K562 (cell line): ENCODE measurements around the gene COL8A2.

Experiments
- ETV5 ChIP-seq: sonication (generic); formaldehyde crosslinking; IDR thresholded peaks from 2 replicates; pipeline ENCODE4 v1.4.0; 2020; ENCODE audit warnings: low read depth, mild to moderate bottlenecking, missing genetic modification reagents
- FOXP1 ChIP-seq: sonication (generic); formaldehyde crosslinking; IDR thresholded peaks from 2 replicates; pipeline ENCODE4 v1.8.0; 2022; ENCODE audit warnings: mild to moderate bottlenecking, missing genetic modification reagents
- ILK ChIP-seq: fragments of 450-650 bp; IDR thresholded peaks from 2 replicates; pipeline ENCODE4 v1.6.1; 2016; ENCODE audit warnings: missing genetic modification characterization, low read depth, mild to moderate bottlenecking, missing compliant biosample characterization, moderate library complexity, borderline replicate concordance
- IRF2 ChIP-seq: sonication (generic); formaldehyde crosslinking; IDR thresholded peaks from 2 replicates; pipeline ENCODE4 v1.8.1; 2022; ENCODE audit warnings: mild to moderate bottlenecking, missing genetic modification reagents
- TF ChIP-seq, protein P1 (sequence below): sonication (generic); formaldehyde crosslinking; IDR thresholded peaks from 2 replicates; pipeline ENCODE4 v1.8.0; 2022; ENCODE audit warnings: mild to moderate bottlenecking, low read depth, missing genetic modification reagents
- TF ChIP-seq, protein P2 (sequence below), 3 experiments: IDR thresholded peaks in 2 of 3; conservative IDR thresholded peaks in 1 of 3; 2 replicates each; pipeline ENCODE4 v1.5.1; 2011 to 2012; ENCODE audit warnings: low read length in 3 of 3, mild to moderate bottlenecking in 3 of 3, control low read depth in 2 of 3, improper control_type of control experiment in 1 of 3, inconsistent platforms in 1 of 3, low read depth in 1 of 3, mixed read lengths in 1 of 3, moderate library complexity in 1 of 3; ENCODE audit not compliant: insufficient read depth in 2 of 3

DNA sequence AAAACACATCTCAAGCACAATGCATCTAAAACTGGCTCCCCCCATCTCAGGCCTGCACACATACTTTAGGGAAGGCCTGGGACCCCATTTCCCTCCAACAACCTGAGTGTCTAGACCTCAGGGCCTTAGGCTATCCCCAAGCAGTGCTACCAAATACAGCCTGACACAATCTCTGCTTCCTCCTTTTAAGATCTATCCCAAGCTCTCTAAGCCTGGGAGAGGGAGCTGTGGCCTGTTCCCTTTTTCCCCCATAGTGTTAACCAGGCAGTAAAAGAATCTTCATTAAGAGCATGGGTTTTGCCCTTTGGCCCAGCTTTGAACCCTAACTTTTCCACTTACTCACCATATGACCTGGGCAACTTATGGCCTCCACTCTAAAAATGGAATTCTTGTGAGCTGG, 10.8 kb upstream of the COL8A2 start:
- TF ChIP-seq FOXP1 (no peak), IRF2 (CRISPR knock-in tag) (no peak), ILK (tag) (no peak), ETV5 (CRISPR knock-in tag) (no peak)
- TF ChIP-seq, protein P1, sequence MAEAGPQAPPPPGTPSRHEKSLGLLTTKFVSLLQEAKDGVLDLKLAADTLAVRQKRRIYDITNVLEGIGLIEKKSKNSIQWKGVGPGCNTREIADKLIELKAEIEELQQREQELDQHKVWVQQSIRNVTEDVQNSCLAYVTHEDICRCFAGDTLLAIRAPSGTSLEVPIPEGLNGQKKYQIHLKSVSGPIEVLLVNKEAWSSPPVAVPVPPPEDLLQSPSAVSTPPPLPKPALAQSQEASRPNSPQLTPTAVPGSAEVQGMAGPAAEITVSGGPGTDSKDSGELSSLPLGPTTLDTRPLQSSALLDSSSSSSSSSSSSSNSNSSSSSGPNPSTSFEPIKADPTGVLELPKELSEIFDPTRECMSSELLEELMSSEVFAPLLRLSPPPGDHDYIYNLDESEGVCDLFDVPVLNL (CRISPR knock-in tag), result no peak
- TF ChIP-seq, protein P2, sequence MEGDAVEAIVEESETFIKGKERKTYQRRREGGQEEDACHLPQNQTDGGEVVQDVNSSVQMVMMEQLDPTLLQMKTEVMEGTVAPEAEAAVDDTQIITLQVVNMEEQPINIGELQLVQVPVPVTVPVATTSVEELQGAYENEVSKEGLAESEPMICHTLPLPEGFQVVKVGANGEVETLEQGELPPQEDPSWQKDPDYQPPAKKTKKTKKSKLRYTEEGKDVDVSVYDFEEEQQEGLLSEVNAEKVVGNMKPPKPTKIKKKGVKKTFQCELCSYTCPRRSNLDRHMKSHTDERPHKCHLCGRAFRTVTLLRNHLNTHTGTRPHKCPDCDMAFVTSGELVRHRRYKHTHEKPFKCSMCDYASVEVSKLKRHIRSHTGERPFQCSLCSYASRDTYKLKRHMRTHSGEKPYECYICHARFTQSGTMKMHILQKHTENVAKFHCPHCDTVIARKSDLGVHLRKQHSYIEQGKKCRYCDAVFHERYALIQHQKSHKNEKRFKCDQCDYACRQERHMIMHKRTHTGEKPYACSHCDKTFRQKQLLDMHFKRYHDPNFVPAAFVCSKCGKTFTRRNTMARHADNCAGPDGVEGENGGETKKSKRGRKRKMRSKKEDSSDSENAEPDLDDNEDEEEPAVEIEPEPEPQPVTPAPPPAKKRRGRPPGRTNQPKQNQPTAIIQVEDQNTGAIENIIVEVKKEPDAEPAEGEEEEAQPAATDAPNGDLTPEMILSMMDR (IDR thresholded peaks at IDR 0.05 in 2 of 3, conservative IDR thresholded peaks at IDR 0.05 in 1 of 3; ENCODE audit: insufficient read depth in 2 of 3, low read depth in 1 of 3, low read length in 3 of 3), result no peak
